ENCODE measurements around the gene OVCA2. TPM values are rescaled to one million over a fixed set of nuclear protein-coding genes. Genes with fewer than 3 reads are reported as not detected.

The OVCA2 gene
- total RNA-seq, 1 donor from 2014 or later: 27.8 TPM

- no peak for DNase-seq (ENCODE audit: extremely low spot score, unreplicated experiment)
- H3K4me1 Mint-ChIP-seq (ENCODE audit: unreplicated experiment): peaks cover 26% of the 10 kb centered on the region
- H3K9me3 Mint-ChIP-seq: no peaks in the 10 kb centered on the region
- peaks cover 13% of the 10 kb centered on the region for H3K27me3 Mint-ChIP-seq
- no peaks in the 10 kb centered on the region for H3K36me3 Mint-ChIP-seq
- peak overlapping the region; percentile 76 for H3K27ac Mint-ChIP-seq
- TF ChIP-seq CTCF (conservative IDR thresholded peaks at IDR 0.05): no peak
- peak overlapping the region; percentile 72 for H3K4me3 Mint-ChIP-seq
Measured at GRCh38 chr17:1996800-1997288, 45.0 kb upstream of the OVCA2 start.

- Mint-ChIP-seq H3K9me3 (no peaks in the 10 kb centered on the region), H3K4me1 (ENCODE audit: unreplicated experiment) (peaks cover 26% of the 10 kb centered on the region), H3K36me3 (no peaks in the 10 kb centered on the region), H3K27me3 (peaks cover 13% of the 10 kb centered on the region), H3K4me3 (peak overlapping the region; percentile 72), H3K27ac (peak overlapping the region; percentile 76)
- no peak for DNase-seq (ENCODE audit: extremely low spot score, unreplicated experiment)
- TF ChIP-seq CTCF (conservative IDR thresholded peaks at IDR 0.05): peak; percentile 29
Measured at GRCh38 chr17:1997289-1997926, 44.4 kb upstream of the OVCA2 start.

- H3K4me3 Mint-ChIP-seq: no peak overlapping the region
- H3K27ac Mint-ChIP-seq: no peak overlapping the region
- H3K36me3 Mint-ChIP-seq: no peaks in the 10 kb centered on the region
- DNase-seq (ENCODE audit: extremely low spot score, unreplicated experiment): no peak
- TF ChIP-seq CTCF (conservative IDR thresholded peaks at IDR 0.05): peak; percentile 1
- peaks cover 13% of the 10 kb centered on the region for H3K27me3 Mint-ChIP-seq
- H3K9me3 Mint-ChIP-seq: no peaks in the 10 kb centered on the region
- H3K4me1 Mint-ChIP-seq (ENCODE audit: unreplicated experiment): peaks cover 26% of the 10 kb centered on the region
Measured at GRCh38 chr17:1997927-1998742, 43.7 kb upstream of the OVCA2 start.

- Mint-ChIP-seq H3K36me3 (no peaks in the 10 kb centered on the region), H3K4me1 (ENCODE audit: unreplicated experiment) (peaks cover 26% of the 10 kb centered on the region), H3K27me3 (peaks cover 13% of the 10 kb centered on the region), H3K4me3 (peak overlapping the region; percentile 83), H3K27ac (peak overlapping the region; percentile 90), H3K9me3 (no peaks in the 10 kb centered on the region)
- no peak for DNase-seq (ENCODE audit: extremely low spot score, unreplicated experiment)
- no peak for TF ChIP-seq CTCF (conservative IDR thresholded peaks at IDR 0.05)
Measured at GRCh38 chr17:1999557-2000251, 42.1 kb upstream of the OVCA2 start.

- Mint-ChIP-seq H3K4me3 (no peak overlapping the region), H3K9me3 (no peaks in the 10 kb centered on the region), H3K27ac (peak overlapping the region; percentile 70), H3K36me3 (no peaks in the 10 kb centered on the region), H3K27me3 (peaks cover 4% of the 10 kb centered on the region), H3K4me1 (ENCODE audit: unreplicated experiment) (peaks cover 5% of the 10 kb centered on the region)
- no peak for TF ChIP-seq CTCF (conservative IDR thresholded peaks at IDR 0.05)
- no peak for DNase-seq (ENCODE audit: extremely low spot score, unreplicated experiment)
Measured at GRCh38 chr17:2002767-2003329, 39.0 kb upstream of the OVCA2 start.
